ENCODE measurements around the gene GALM.

- TF ChIP-seq CTCF (IDR thresholded peaks at IDR 0.05) (no peak), POLR2A (IDR thresholded peaks at IDR 0.05) (no peak)
Observed at GRCh38 chr2:38660282-38660681, 5.6 kb upstream of the GALM start.

Data from right lobe of liver (tissue), 4 donors.